ENCODE results near the gene TAS2R60.

DNA sequence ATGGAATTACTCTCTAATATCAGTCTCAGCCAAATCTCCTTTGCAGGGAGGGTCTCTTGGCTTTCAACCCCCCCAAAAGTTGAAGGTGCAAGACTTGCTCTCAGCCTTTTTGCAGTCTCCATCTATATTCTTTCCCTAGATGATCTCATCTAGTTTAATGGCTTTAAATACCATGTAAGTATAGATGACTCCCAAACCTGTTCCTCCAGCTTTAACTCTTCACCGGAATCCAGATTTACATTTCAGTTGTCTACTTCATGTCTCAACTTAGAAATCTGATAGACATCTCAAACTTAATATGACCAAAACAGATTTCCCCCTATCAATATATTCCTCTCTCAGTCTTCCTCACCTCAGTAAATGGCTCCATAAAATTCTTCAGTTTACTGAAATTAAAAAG lies 24.5 kb downstream of the TAS2R60 start:
- TF ChIP-seq EZH2 (IDR thresholded peaks at IDR 0.05; ENCODE audit: borderline replicate concordance, insufficient read depth, low read length, poor library complexity, severe bottlenecking) (no peak), MXI1 (conservative IDR thresholded peaks at IDR 0.05; ENCODE audit: poor library complexity, severe bottlenecking) (no peak)
